Nephron (organoid): ENCODE measurements around the gene KIFC3.
"Not testable (repeated sequence)": the region's sequence is repeated elsewhere in the genome, so short reads cannot be mapped to it uniquely, and the experiment has no call there.

Experiments
- H3K27ac Mint-ChIP-seq, 3 experiments: 2 replicates each; pipeline ENCODE4 v1.8.0; 2020; ENCODE audit warnings: mixed read lengths in 3 of 3, mild to moderate bottlenecking in 2 of 3, moderate library complexity in 1 of 3
- H3K27me3 Mint-ChIP-seq: 2 replicates; pipeline ENCODE4 v1.8.0; 2021; ENCODE audit warnings: low read depth, mild to moderate bottlenecking, moderate library complexity, mixed read lengths
- H3K36me3 Mint-ChIP-seq: 2 replicates; pipeline ENCODE4 v1.8.0; 2020; ENCODE audit warnings: low read depth, mixed read lengths
- H3K4me1 Mint-ChIP-seq: 2 replicates; pipeline ENCODE4 v1.8.0; 2020; ENCODE audit warnings: mixed read lengths
- H3K4me3 Mint-ChIP-seq, 3 experiments: 2 replicates each; pipeline ENCODE4 v1.8.0; 2020; ENCODE audit warnings: mild to moderate bottlenecking in 3 of 3, mixed read lengths in 3 of 3, moderate library complexity in 2 of 3
- H3K9me3 Mint-ChIP-seq: 2 replicates; pipeline ENCODE4 v1.8.0; 2020; ENCODE audit warnings: mixed read lengths
- TF ChIP-seq, protein P1 (sequence below), 3 experiments: fragments of 200-600 bp; sonication (generic); IDR thresholded peaks; one replicate each; pipeline ENCODE4 v1.5.0; 2021; ENCODE audit warnings: antibody characterized with exemption in 3 of 3; ENCODE audit not compliant: unreplicated experiment in 3 of 3

KIFC3 gene

DNA sequence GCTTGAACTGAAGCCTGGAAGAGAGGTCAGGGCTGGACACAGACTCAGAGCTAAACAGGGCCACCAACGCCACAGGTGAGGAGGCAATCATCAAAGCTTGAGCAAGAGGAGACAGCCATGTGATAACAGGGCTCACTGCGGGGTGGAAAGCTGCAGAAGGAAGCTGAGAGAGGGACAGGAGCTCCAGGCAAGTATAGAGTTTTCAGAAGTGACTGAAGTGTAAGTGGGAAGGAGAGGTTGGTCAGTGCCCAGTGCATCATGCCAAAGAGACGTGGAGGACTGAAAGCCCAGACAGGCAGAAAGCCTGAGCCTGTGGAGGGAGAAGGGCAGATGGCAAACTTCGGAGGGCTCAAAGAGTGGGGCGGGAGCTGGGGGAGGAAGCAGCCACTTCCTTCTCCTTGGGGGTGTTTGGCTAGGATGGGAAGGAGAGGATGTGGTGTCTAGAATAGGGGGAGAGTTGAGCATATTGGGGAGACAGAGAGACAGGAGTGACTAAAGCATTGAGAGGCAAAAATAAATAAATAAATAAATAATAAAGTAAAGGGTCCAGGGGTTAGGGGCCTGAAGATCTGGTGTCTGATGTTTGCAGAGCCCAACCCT, 2.6 kb downstream of the KIFC3 start:
- Mint-ChIP-seq H3K9me3 (no peaks in the 10 kb centered on the region), H3K27me3 (peaks cover 14% of the 10 kb centered on the region), H3K36me3 (no peaks in the 10 kb centered on the region), H3K27ac (peak overlapping the region; percentile 30 to 43 (median 38)), H3K4me1 (peaks cover 59% of the 10 kb centered on the region), H3K4me3 (peak overlapping the region; percentile 72 to 81 (median 75))
- TF ChIP-seq, protein P1, sequence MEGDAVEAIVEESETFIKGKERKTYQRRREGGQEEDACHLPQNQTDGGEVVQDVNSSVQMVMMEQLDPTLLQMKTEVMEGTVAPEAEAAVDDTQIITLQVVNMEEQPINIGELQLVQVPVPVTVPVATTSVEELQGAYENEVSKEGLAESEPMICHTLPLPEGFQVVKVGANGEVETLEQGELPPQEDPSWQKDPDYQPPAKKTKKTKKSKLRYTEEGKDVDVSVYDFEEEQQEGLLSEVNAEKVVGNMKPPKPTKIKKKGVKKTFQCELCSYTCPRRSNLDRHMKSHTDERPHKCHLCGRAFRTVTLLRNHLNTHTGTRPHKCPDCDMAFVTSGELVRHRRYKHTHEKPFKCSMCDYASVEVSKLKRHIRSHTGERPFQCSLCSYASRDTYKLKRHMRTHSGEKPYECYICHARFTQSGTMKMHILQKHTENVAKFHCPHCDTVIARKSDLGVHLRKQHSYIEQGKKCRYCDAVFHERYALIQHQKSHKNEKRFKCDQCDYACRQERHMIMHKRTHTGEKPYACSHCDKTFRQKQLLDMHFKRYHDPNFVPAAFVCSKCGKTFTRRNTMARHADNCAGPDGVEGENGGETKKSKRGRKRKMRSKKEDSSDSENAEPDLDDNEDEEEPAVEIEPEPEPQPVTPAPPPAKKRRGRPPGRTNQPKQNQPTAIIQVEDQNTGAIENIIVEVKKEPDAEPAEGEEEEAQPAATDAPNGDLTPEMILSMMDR (IDR thresholded peaks at IDR 0.05; ENCODE audit: unreplicated experiment in 3 of 3), result no peak

DNA sequence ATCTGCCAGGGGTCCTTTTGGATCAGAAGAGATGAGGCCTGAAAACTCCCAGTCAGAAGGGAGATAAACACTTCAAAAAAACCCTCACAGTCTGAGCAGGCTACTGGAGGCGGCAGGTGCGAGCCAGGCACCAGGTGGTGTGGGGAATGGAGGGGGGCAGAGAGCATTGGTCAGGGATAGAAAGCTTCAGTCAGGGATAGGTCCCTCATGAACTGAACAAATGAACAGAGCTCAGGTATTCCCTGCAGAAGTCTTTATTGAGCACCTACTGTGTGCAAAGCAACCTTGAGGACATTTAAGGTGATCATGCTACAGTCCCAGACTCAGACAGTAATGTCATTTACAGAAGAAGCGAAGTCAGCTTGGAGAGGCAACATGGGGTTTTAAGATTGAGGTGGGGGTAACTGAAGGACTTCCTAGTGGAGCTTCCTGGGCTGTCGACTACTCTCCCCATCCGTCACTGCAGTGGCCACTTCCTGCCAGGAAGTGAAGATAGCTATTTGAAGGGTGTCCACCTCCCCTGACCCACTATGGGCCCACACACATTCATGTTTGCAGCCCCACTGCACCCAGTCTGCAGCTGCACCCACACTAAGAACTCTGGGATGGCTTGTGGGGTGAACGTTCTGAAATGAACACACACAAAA, 3.2 kb downstream of the KIFC3 start:
- peaks cover 55% of the 10 kb centered on the region for H3K4me1 Mint-ChIP-seq
- TF ChIP-seq, protein P1 (IDR thresholded peaks at IDR 0.05; ENCODE audit: unreplicated experiment in 3 of 3), result no peak
- H3K4me3 Mint-ChIP-seq, result peak overlapping the region; percentile 72 to 81 (median 75)
- H3K27me3 Mint-ChIP-seq, result peaks cover 14% of the 10 kb centered on the region
- H3K36me3 Mint-ChIP-seq, result no peaks in the 10 kb centered on the region
- no peaks in the 10 kb centered on the region for H3K9me3 Mint-ChIP-seq
- H3K27ac Mint-ChIP-seq, result peak overlapping the region; percentile 43 to 68 (median 50)

DNA sequence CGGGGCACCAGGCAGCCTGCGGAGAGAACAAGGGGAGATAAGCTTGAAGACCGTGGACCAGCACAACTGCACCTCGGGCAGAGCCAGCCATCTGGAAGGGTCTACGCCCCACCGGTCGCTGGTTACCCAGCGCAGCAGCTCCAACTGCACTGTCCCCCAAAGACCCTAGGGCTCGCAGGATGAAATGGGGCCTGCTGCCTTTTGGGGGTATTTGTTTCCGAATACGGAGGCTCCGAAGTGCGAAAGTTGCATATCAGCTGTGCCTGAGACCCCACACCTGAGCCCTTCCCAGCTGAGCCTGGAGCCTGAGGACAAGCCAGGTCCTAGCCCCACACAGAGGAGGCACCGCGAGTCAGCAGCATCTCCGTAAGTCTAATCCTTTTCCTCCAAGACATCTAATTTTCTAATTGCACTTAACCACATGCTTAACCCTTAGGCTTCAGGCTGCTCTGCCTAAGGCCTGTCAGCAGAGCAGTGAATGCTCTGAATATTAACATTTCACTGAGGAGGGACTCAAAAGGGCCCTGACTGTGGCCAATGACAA, 4.0 kb downstream of the KIFC3 start:
- no peaks in the 10 kb centered on the region for H3K9me3 Mint-ChIP-seq
- H3K27ac Mint-ChIP-seq, result peak overlapping the region; percentile 43 to 68 (median 50)
- peaks cover 48% of the 10 kb centered on the region for H3K4me1 Mint-ChIP-seq
- TF ChIP-seq, protein P1 (IDR thresholded peaks at IDR 0.05; ENCODE audit: unreplicated experiment in 3 of 3), result no peak
- peak overlapping the region; percentile 66 to 75 (median 72) for H3K4me3 Mint-ChIP-seq
- peaks cover 14% of the 10 kb centered on the region for H3K27me3 Mint-ChIP-seq
- H3K36me3 Mint-ChIP-seq, result no peaks in the 10 kb centered on the region

DNA sequence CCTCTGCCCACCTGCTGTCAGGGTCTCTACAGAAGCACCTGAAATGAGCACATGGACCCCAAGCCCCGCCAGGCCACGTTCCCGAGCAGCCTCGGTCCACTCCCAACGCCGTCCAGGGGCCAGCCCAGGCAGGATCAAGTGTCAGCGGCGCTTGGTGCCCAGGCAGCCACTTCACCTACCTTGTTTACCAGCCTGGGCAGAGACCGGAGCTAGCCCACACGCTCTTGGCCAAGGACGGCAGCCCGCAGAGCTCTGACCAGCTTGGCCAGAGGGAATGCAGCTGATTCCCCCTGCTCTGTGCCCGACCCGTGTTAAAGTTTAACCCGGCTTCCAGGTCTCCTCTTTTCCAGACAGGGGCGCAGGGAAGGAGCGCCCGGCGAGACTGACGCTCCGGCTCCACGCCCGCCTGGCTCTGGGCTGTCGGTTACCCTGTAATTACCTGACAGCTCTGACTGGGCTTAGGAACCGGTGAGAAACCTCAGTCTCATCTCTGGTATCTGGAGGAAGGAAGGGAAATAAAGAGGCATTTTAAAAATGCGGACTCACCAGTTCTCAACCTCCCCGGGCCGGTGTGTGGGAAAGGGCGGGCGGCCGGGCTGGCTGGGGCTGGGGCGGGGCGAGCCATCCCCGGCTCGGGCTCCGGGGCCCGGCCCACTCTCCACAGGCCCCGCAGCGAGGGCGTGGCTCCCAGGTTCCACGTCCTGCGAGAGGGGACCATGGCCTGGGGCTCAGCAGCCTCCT, 4.6 kb downstream of the KIFC3 start:
- Mint-ChIP-seq H3K9me3 (no peaks in the 10 kb centered on the region), H3K27me3 (peaks cover 14% of the 10 kb centered on the region), H3K4me1 (peaks cover 41% of the 10 kb centered on the region), H3K4me3 (peak overlapping the region; percentile 32 to 62 (median 61)), H3K27ac (peak overlapping the region; percentile 75 to 94 (median 87)), H3K36me3 (no peaks in the 10 kb centered on the region)
- TF ChIP-seq, protein P1 (IDR thresholded peaks at IDR 0.05; ENCODE audit: unreplicated experiment in 3 of 3), result no peak

DNA sequence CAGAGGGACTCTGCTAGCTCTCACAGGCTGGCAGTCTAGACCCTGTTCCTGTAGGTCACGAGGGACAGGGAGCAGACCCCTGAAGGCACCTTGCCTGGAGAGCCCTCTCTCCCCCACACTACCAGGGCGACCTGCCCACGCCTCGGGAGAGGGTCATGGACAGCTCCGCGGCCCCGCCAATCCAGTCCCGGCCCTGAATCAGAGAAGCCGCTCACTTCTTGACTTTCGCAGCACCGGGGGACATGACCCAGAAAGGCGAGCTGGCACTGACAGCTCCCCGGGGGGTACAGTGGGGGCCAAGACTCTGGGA, 5.1 kb downstream of the KIFC3 start:
- Mint-ChIP-seq H3K36me3 (no peaks in the 10 kb centered on the region), H3K9me3 (no peaks in the 10 kb centered on the region), H3K27ac (peak overlapping the region in 2 of 3 experiments; percentile 75 to 94), H3K4me3 (peak overlapping the region in 1 of 3 experiments; percentile 62), H3K4me1 (peaks cover 42% of the 10 kb centered on the region), H3K27me3 (peaks cover 14% of the 10 kb centered on the region)
- TF ChIP-seq, protein P1 (IDR thresholded peaks at IDR 0.05; ENCODE audit: unreplicated experiment in 3 of 3), result no peak

DNA sequence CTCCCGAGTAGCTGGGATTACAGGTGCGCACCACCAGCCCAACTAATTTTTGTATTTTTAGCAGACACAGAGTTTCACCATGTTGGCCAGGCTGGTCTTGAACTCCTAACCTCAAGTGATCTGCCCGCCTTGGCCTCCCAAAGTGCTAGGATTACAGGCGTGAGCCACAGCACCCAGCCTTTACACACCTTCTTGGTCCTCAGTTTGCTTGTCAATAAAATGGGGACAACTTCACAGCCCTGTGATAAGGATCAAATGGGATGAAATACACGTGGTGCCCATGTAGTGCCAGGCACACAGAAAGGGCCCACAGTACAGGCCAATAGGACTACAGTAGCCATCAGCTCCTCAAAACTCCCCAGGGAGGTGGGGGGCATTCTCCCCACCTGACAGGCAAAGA, 6.3 kb downstream of the KIFC3 start:
- H3K4me3 Mint-ChIP-seq, H3K27ac Mint-ChIP-seq, H3K36me3 Mint-ChIP-seq, H3K9me3 Mint-ChIP-seq: not testable (repeated sequence)
- Mint-ChIP-seq H3K4me1 (peaks cover 47% of the 10 kb centered on the region), H3K27me3 (peaks cover 14% of the 10 kb centered on the region)
